ENCODE data around the gene ADARB1. TPM values are rescaled to one million over a fixed set of nuclear protein-coding genes. Genes with fewer than 3 reads are reported as not detected.

The ADARB1 gene
- total and polyA plus RNA-seq, 2 experiments from 2014 or later: 4.8 to 14.8 TPM

DNA sequence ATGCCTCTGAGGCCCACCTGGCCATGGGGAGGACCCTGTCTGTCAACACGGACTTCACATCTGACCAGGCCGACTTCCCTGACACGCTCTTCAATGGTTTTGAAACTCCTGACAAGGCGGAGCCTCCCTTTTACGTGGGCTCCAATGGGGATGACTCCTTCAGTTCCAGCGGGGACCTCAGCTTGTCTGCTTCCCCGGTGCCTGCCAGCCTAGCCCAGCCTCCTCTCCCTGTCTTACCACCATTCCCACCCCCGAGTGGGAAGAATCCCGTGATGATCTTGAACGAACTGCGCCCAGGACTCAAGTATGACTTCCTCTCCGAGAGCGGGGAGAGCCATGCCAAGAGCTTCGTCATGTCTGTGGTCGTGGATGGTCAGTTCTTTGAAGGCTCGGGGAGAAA, 101.8 kb downstream of the ADARB1 start:
- Mint-ChIP-seq H3K36me3 (ENCODE audit: low read depth) (peaks cover 6% of the 10 kb centered on the region; the same call in 2 of the 3 replicates), H3K27ac (no peak overlapping the region), H3K27me3 (ENCODE audit: insufficient read depth, low read depth, poor library complexity) (peaks cover 5% of the 10 kb centered on the region), H3K4me1 (peaks cover 3% of the 10 kb centered on the region; the same call in 2 of the 3 replicates), H3K4me3 (no peak overlapping the region), H3K9me3 (no peaks in the 10 kb centered on the region)
- no peaks in the 10 kb centered on the region; the same call in 1 of the 2 replicates for H3K36me3 ChIP-seq (ENCODE audit: insufficient read depth)
- no peak overlapping the region for H3K4me2 ChIP-seq
- no peaks in the 10 kb centered on the region for H3K27me3 ChIP-seq (ENCODE audit: insufficient read depth)
- TF ChIP-seq NANOG (IDR thresholded peaks at IDR 0.05; ENCODE audit: borderline replicate concordance) (no peak), EZH2phosphoT487 (IDR thresholded peaks at IDR 0.05; ENCODE audit: unreplicated experiment) (no peak), POLR2AphosphoS5 (IDR thresholded peaks at IDR 0.05; ENCODE audit: low read depth) (no peak), ZNF331 (CRISPR knock-in tag; IDR thresholded peaks at IDR 0.05; ENCODE audit: low read depth) (no peak), ZNF114 (CRISPR knock-in tag; IDR thresholded peaks at IDR 0.05) (no peak), CREB1 (CRISPR knock-in tag; IDR thresholded peaks at IDR 0.05; ENCODE audit: low read depth) (no peak), STAT1 (IDR thresholded peaks at IDR 0.05; ENCODE audit: unreplicated experiment) (no peak)
- TF ChIP-seq, protein P1, sequence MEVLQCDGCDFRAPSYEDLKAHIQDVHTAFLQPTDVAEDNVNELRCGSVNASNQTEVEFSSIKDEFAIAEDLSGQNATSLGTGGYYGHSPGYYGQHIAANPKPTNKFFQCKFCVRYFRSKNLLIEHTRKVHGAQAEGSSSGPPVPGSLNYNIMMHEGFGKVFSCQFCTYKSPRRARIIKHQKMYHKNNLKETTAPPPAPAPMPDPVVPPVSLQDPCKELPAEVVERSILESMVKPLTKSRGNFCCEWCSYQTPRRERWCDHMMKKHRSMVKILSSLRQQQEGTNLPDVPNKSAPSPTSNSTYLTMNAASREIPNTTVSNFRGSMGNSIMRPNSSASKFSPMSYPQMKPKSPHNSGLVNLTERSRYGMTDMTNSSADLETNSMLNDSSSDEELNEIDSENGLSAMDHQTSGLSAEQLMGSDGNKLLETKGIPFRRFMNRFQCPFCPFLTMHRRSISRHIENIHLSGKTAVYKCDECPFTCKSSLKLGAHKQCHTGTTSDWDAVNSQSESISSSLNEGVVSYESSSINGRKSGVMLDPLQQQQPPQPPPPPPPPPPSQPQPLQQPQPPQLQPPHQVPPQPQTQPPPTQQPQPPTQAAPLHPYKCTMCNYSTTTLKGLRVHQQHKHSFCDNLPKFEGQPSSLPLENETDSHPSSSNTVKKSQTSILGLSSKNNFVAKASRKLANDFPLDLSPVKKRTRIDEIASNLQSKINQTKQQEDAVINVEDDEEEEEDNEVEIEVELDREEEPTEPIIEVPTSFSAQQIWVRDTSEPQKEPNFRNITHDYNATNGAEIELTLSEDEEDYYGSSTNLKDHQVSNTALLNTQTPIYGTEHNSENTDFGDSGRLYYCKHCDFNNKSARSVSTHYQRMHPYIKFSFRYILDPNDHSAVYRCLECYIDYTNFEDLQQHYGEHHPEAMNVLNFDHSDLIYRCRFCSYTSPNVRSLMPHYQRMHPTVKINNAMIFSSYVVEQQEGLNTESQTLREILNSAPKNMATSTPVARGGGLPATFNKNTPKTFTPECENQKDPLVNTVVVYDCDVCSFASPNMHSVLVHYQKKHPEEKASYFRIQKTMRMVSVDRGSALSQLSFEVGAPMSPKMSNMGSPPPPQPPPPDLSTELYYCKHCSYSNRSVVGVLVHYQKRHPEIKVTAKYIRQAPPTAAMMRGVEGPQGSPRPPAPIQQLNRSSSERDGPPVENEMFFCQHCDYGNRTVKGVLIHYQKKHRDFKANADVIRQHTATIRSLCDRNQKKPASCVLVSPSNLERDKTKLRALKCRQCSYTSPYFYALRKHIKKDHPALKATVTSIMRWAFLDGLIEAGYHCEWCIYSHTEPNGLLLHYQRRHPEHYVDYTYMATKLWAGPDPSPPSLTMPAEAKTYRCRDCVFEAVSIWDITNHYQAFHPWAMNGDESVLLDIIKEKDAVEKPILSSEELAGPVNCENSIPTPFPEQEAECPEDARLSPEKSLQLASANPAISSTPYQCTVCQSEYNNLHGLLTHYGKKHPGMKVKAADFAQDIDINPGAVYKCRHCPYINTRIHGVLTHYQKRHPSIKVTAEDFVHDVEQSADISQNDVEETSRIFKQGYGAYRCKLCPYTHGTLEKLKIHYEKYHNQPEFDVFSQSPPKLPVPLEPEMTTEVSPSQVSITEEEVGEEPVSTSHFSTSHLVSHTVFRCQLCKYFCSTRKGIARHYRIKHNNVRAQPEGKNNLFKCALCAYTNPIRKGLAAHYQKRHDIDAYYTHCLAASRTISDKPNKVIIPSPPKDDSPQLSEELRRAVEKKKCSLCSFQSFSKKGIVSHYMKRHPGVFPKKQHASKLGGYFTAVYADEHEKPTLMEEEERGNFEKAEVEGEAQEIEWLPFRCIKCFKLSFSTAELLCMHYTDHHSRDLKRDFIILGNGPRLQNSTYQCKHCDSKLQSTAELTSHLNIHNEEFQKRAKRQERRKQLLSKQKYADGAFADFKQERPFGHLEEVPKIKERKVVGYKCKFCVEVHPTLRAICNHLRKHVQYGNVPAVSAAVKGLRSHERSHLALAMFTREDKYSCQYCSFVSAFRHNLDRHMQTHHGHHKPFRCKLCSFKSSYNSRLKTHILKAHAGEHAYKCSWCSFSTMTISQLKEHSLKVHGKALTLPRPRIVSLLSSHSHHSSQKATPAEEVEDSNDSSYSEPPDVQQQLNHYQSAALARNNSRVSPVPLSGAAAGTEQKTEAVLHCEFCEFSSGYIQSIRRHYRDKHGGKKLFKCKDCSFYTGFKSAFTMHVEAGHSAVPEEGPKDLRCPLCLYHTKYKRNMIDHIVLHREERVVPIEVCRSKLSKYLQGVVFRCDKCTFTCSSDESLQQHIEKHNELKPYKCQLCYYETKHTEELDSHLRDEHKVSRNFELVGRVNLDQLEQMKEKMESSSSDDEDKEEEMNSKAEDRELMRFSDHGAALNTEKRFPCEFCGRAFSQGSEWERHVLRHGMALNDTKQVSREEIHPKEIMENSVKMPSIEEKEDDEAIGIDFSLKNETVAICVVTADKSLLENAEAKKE (CRISPR knock-in tag; IDR thresholded peaks at IDR 0.05): no peak
- TF ChIP-seq, protein P2, sequence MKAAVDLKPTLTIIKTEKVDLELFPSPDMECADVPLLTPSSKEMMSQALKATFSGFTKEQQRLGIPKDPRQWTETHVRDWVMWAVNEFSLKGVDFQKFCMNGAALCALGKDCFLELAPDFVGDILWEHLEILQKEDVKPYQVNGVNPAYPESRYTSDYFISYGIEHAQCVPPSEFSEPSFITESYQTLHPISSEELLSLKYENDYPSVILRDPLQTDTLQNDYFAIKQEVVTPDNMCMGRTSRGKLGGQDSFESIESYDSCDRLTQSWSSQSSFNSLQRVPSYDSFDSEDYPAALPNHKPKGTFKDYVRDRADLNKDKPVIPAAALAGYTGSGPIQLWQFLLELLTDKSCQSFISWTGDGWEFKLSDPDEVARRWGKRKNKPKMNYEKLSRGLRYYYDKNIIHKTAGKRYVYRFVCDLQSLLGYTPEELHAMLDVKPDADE (IDR thresholded peaks at IDR 0.05): no peak
- TF ChIP-seq, protein P3, sequence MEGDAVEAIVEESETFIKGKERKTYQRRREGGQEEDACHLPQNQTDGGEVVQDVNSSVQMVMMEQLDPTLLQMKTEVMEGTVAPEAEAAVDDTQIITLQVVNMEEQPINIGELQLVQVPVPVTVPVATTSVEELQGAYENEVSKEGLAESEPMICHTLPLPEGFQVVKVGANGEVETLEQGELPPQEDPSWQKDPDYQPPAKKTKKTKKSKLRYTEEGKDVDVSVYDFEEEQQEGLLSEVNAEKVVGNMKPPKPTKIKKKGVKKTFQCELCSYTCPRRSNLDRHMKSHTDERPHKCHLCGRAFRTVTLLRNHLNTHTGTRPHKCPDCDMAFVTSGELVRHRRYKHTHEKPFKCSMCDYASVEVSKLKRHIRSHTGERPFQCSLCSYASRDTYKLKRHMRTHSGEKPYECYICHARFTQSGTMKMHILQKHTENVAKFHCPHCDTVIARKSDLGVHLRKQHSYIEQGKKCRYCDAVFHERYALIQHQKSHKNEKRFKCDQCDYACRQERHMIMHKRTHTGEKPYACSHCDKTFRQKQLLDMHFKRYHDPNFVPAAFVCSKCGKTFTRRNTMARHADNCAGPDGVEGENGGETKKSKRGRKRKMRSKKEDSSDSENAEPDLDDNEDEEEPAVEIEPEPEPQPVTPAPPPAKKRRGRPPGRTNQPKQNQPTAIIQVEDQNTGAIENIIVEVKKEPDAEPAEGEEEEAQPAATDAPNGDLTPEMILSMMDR (conservative IDR thresholded peaks at IDR 0.05; ENCODE audit: low read depth in 2 of 2): no peak
- H3K9me2 ChIP-seq (ENCODE audit: insufficient read depth): peaks cover 11% of the 10 kb centered on the region; the same call in 1 of the 2 replicates
- H3K4me1 ChIP-seq (ENCODE audit: insufficient read depth): no peaks in the 10 kb centered on the region
- H3K79me2 ChIP-seq (replicated peaks; ENCODE audit: insufficient read depth): no peaks in the 10 kb centered on the region
- H3K27ac ChIP-seq (ENCODE audit: low read depth): no peak overlapping the region
- no peaks in the 10 kb centered on the region for H3F3A ChIP-seq (replicated peaks; ENCODE audit: low read depth)
- no peak overlapping the region for H2AFZ ChIP-seq
- no peaks in the 10 kb centered on the region for H4K20me1 ChIP-seq (replicated peaks; ENCODE audit: insufficient read depth)
- ATAC-seq (no peak), DNase-seq (ENCODE audit: low spot score) (no peak)
- no peak overlapping the region for H3K4me3 ChIP-seq
